Measurements from ENCODE around the gene RALGDS. TPM values are rescaled to one million over a fixed set of nuclear protein-coding genes. Genes with fewer than 3 reads are reported as not detected.

The RALGDS gene
- total and polyA plus RNA-seq, 9 of the 15 experiments (the other 6 are each of a cell fraction or from before 2014, with no cell fraction given), result 0.75 to 43.3 (median 27.1) TPM

GRCh38 chr9:133130685-133131244 lies 9.7 kb upstream of the RALGDS start:
- in situ Hi-C loops (cut with MboI), result no loop called here
- POLR2A ChIA-PET, result interaction anchor here (0.6 to 1.0 kb wide), 2 partner anchors 12 to 67 kb away, joined by 3 read pairs; no protein-coding TSS in a partner anchor

More at GRCh38 chr9:133130685-133131244, 9.7 kb upstream of the RALGDS start:
- intact Hi-C loops (cut with micrococcal nuclease), result no loop called here
- Histone ChIP-seq H3K9me3 (replicated peaks; ENCODE audit: control insufficient read depth, insufficient read depth, low read depth, low read length) (no peaks in the 10 kb centered on the region), H3K4me1 (replicated peaks in 1 of 2; ENCODE audit: control insufficient read depth in 2 of 2, insufficient read depth in 2 of 2, low read length in 2 of 2) (peaks cover 37 to 69% of the 10 kb centered on the region in 2 experiments), H3K9me1 (ENCODE audit: control insufficient read depth, insufficient read depth, low read length) (no peaks in the 10 kb centered on the region), H3K27me3 (ENCODE audit: control insufficient read depth in 2 of 2, insufficient read depth in 2 of 2, low read length in 2 of 2) (no peaks in the 10 kb centered on the region), H2AFZ (ENCODE audit: low read depth, low read length) (no peak overlapping the region), H3K27ac (ENCODE audit: extremely low read depth, low read depth, low read length) (no peak overlapping the region), H3K9ac (ENCODE audit: insufficient read depth in 1 of 2, low read depth in 2 of 2, low read length in 2 of 2) (no peak overlapping the region), H3K79me2 (ENCODE audit: control insufficient read depth, insufficient read depth, low read length) (peaks cover 71% of the 10 kb centered on the region), H3K4me3 (no peak overlapping the region), H3K36me3 (ENCODE audit: control insufficient read depth, insufficient read depth, low read length) (peaks cover 23% of the 10 kb centered on the region; the same call in 2 of the 3 replicates), H3K4me2 (ENCODE audit: insufficient read depth, low read length) (no peak overlapping the region), H4K20me1 (replicated peaks; ENCODE audit: control insufficient read depth, insufficient read depth, low read length) (peaks cover 6% of the 10 kb centered on the region)
- ATAC-seq (no peak), FAIRE-seq (no peak), DNase-seq (ENCODE audit: extremely low read depth in 1 of 4, low spot score in 3 of 4) (no peak)
- CTCF ChIA-PET (ENCODE audit: low intra/inter-chr PET ratio), result no interaction called here
- 90% methylated on average over 10 of the region's 10 CpGs for WGBS (ENCODE audit: insufficient coverage, low coverage, missing lambda C conversion rate)
- TF ChIP-seq, protein P1, sequence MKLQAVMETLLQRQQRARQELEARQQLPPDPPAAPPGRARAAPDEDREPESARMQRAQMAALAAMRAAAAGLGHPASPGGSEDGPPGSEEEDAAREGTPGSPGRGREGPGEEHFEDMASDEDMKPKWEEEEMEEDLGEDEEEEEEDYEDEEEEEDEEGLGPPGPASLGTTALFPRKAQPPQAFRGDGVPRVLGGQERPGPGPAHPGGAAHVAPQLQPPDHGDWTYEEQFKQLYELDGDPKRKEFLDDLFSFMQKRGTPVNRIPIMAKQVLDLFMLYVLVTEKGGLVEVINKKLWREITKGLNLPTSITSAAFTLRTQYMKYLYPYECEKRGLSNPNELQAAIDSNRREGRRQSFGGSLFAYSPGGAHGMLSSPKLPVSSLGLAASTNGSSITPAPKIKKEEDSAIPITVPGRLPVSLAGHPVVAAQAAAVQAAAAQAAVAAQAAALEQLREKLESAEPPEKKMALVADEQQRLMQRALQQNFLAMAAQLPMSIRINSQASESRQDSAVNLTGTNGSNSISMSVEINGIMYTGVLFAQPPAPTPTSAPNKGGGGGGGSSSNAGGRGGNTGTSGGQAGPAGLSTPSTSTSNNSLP (IDR thresholded peaks at IDR 0.05; ENCODE audit: borderline replicate concordance, low read depth, low read length), result no peak
- TF ChIP-seq, protein P2, sequence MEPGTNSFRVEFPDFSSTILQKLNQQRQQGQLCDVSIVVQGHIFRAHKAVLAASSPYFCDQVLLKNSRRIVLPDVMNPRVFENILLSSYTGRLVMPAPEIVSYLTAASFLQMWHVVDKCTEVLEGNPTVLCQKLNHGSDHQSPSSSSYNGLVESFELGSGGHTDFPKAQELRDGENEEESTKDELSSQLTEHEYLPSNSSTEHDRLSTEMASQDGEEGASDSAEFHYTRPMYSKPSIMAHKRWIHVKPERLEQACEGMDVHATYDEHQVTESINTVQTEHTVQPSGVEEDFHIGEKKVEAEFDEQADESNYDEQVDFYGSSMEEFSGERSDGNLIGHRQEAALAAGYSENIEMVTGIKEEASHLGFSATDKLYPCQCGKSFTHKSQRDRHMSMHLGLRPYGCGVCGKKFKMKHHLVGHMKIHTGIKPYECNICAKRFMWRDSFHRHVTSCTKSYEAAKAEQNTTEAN (CRISPR knock-in tag; IDR thresholded peaks at IDR 0.05), result no peak
- no TSS peak for BruUV-seq (replicated peaks)
